Gastroesophageal sphincter (tissue), 4 donors: ENCODE results near the gene RHOH. TPM values are rescaled to one million over a fixed set of nuclear protein-coding genes. Genes with fewer than 3 reads are reported as not detected.
"Not testable (repeated sequence)": the region's sequence is repeated elsewhere in the genome, so short reads cannot be mapped to it uniquely, and the experiment has no call there.

Experiments used
- ATAC-seq: fragments of 150-250 bp; one replicate; pipeline ENCODE4 v1.9.1; 2016; ENCODE audit warnings: mild to moderate bottlenecking, moderate library complexity
- H3K27ac ChIP-seq, 4 donors: fragments of 200-600 bp; sonication (generic) in 3 of 4; 1 replicate in 3 of 4; 2 replicates in 1 of 4; pipeline ENCODE4 v1.5.1; 2016 to 2019
- H3K27me3 ChIP-seq: fragments of 200-600 bp; sonication (generic); one replicate; pipeline ENCODE4 v1.5.1; 2019
- H3K36me3 ChIP-seq, 2 donors: fragments of 200-600 bp; sonication (generic); one replicate each; pipeline ENCODE4 v1.5.1; 2019; ENCODE audit warnings: control low read depth in 1 of 2
- H3K4me1 ChIP-seq, 3 donors: fragments of 200-600 bp; sonication (generic); 1 replicate in 2 of 3; 2 replicates in 1 of 3; pipeline ENCODE4 v1.5.1; 2016 to 2019; ENCODE audit warnings: control low read depth in 2 of 3
- H3K4me3 ChIP-seq, 2 donors: fragments of 200-600 bp; sonication (generic); one replicate each; pipeline ENCODE4 v1.5.1; 2019; ENCODE audit warnings: mild to moderate bottlenecking in 1 of 2, moderate library complexity in 1 of 2
- H3K9me3 ChIP-seq, 3 donors: fragments of 200-600 bp; sonication (generic); one replicate each; pipeline ENCODE4 v1.5.1; 2017 to 2019; ENCODE audit warnings: control low read depth in 2 of 3
- CTCF ChIP-seq, 4 experiments: fragments of 200-600 bp in 2 of 4; fragments of 450-650 bp in 2 of 4; sonication (generic) in 1 of 4; IDR thresholded peaks; one replicate each; pipeline ENCODE4 v1.5.1; 2017 to 2019; ENCODE audit warnings: antibody characterized with exemption in 4 of 4, mild to moderate bottlenecking in 2 of 4, moderate library complexity in 2 of 4
- EP300 ChIP-seq: sonication (generic); formaldehyde crosslinking; IDR thresholded peaks from one replicate; pipeline ENCODE4 v1.6.1; 2017; ENCODE audit warnings: antibody characterized with exemption, mild to moderate bottlenecking
- POLR2A ChIP-seq, 2 donors: fragments of 450-650 bp; IDR thresholded peaks; one replicate each; pipeline ENCODE4 v1.6.1; 2017; ENCODE audit warnings: antibody characterized with exemption in 2 of 2, mild to moderate bottlenecking in 2 of 2, moderate library complexity in 1 of 2
- POLR2AphosphoS5 ChIP-seq: sonication (generic); formaldehyde crosslinking; IDR thresholded peaks from one replicate; pipeline ENCODE4 v1.6.1; 2017; ENCODE audit warnings: antibody characterized with exemption
- WGBS, 2 donors: methylation state at CpG; one replicate each; pipeline ENCODE4 v1.1.5; 2018; ENCODE audit warnings: low coverage in 1 of 2; 5-methylcytosine and 5-hydroxymethylcytosine counted together
- total RNA-seq, 4 donors: library from RNA; depleted of rRNA; stranded (reverse); fragments of >200 nt; gene quantifications; one replicate each; pipeline ENCODE4 v1.1.0, GENCODE V29; 2016

Gene RHOH
- total RNA-seq, 4 donors from 2014 or later, result 0.42 to 4.4 (median 1.0) TPM

- WGBS, 2 donors, result 76 to 92% methylated on average over 4 to 8 of the region's 10 CpGs
- Histone ChIP-seq H3K36me3 (no peaks in the 10 kb centered on the region), H3K4me3 (no peak overlapping the region), H3K4me1 (no peaks in the 10 kb centered on the region), H3K27me3 (no peaks in the 10 kb centered on the region), H3K9me3 (no peaks in the 10 kb centered on the region), H3K27ac (no peak overlapping the region)
- ATAC-seq, result no peak
- TF ChIP-seq CTCF (IDR thresholded peaks at IDR 0.05) (no peak), POLR2AphosphoS5 (no peak), POLR2A (IDR thresholded peaks at IDR 0.05) (no peak), EP300 (no peak)
Measured at GRCh38 chr4:40283413-40283812, 86.6 kb downstream of the RHOH start.

GRCh38 chr4:40283968-40284367 lies 87.1 kb downstream of the RHOH start:
- Histone ChIP-seq H3K4me1 (no peaks in the 10 kb centered on the region), H3K4me3 (no peak overlapping the region), H3K36me3 (no peaks in the 10 kb centered on the region), H3K9me3 (no peaks in the 10 kb centered on the region), H3K27ac (no peak overlapping the region), H3K27me3 (no peaks in the 10 kb centered on the region)
- TF ChIP-seq POLR2AphosphoS5, result no peak
- no peak for TF ChIP-seq EP300
- TF ChIP-seq CTCF (IDR thresholded peaks at IDR 0.05), result no peak
- no peak for TF ChIP-seq POLR2A (IDR thresholded peaks at IDR 0.05)
- 65% methylated on average over 4 of the region's 10 CpGs; no CpG with 5 or more reads in 1 of the 2 donors for WGBS, 2 donors
- ATAC-seq, result no peak

GRCh38 chr4:40285692-40286091 lies 88.9 kb downstream of the RHOH start:
- Histone ChIP-seq H3K36me3 (no peaks in the 10 kb centered on the region), H3K27me3 (no peaks in the 10 kb centered on the region), H3K4me3 (no peak overlapping the region), H3K9me3 (no peaks in the 10 kb centered on the region), H3K27ac (no peak overlapping the region), H3K4me1 (no peaks in the 10 kb centered on the region)
- no CpG with 5 or more reads among the region's 5 CpGs for WGBS, 2 donors
- no peak for ATAC-seq
- TF ChIP-seq CTCF (IDR thresholded peaks at IDR 0.05) (no peak), POLR2AphosphoS5 (no peak), POLR2A (IDR thresholded peaks at IDR 0.05) (no peak), EP300 (no peak)

- no peak overlapping the region for H3K4me3 ChIP-seq
- no peaks in the 10 kb centered on the region for H3K9me3 ChIP-seq
- H3K27ac ChIP-seq, result no peak overlapping the region
- no peaks in the 10 kb centered on the region for H3K4me1 ChIP-seq
- H3K36me3 ChIP-seq, result no peaks in the 10 kb centered on the region
- TF ChIP-seq POLR2A (IDR thresholded peaks at IDR 0.05) (no peak), POLR2AphosphoS5 (no peak)
- H3K27me3 ChIP-seq, result no peaks in the 10 kb centered on the region
- WGBS, 2 donors, result 83 to 92% methylated on average over 7 to 8 of the region's 8 CpGs
- no peak for ATAC-seq
Measured at GRCh38 chr4:40288566-40288965, 91.7 kb downstream of the RHOH start.

GRCh38 chr4:40289366-40290188 lies 92.7 kb downstream of the RHOH start:
- Histone ChIP-seq H3K4me3 (no peak overlapping the region), H3K4me1 (no peaks in the 10 kb centered on the region), H3K27ac (no peak overlapping the region), H3K27me3 (no peaks in the 10 kb centered on the region), H3K9me3 (no peaks in the 10 kb centered on the region), H3K36me3 (no peaks in the 10 kb centered on the region)
- WGBS, 2 donors, result 34 to 41% methylated on average over 7 of the region's 7 CpGs
- no peak for TF ChIP-seq POLR2AphosphoS5
- TF ChIP-seq POLR2A (IDR thresholded peaks at IDR 0.05), result no peak
- no peak for ATAC-seq

GRCh38 chr4:40290611-40291186 lies 93.9 kb downstream of the RHOH start:
- not testable (repeated sequence) for H3K4me1 ChIP-seq, H3K36me3 ChIP-seq, ATAC-seq, H3K9me3 ChIP-seq, H3K4me3 ChIP-seq, H3K27me3 ChIP-seq, H3K27ac ChIP-seq
- 52 to 67% methylated on average over 1 to 2 of the region's 2 CpGs for WGBS, 2 donors
